H1 (cell line): ENCODE results near the gene GCLM. TPM values are rescaled to one million over a fixed set of nuclear protein-coding genes. Genes with fewer than 3 reads are reported as not detected.

Experiments
- ASH2L ChIP-seq: fragments of 200-600, 300-600 bp; sonication (generic); IDR thresholded peaks from one replicate; pipeline ENCODE4 v1.7.1; 2017; ENCODE audit warnings: low read length
- CEBPB ChIP-seq: IDR thresholded peaks from 2 replicates; pipeline ENCODE4 v1.6.1; 2012; ENCODE audit warnings: low read depth, low read length
- JUND ChIP-seq: IDR thresholded peaks from 2 replicates; pipeline ENCODE4 v1.6.1; 2011; ENCODE audit warnings: mild to moderate bottlenecking, improper control_type of control experiment, low read length
- KDM4A ChIP-seq: IDR thresholded peaks from one replicate; pipeline ENCODE4 v1.7.1; 2012; ENCODE audit warnings: low read depth, mild to moderate bottlenecking, moderate library complexity, low read length, inconsistent platforms; ENCODE audit not compliant: severe bottlenecking
- NANOG ChIP-seq: IDR thresholded peaks from 2 replicates; pipeline ENCODE4 v1.6.1; 2011; ENCODE audit warnings: low read length, low read depth, mild to moderate bottlenecking, inconsistent platforms; ENCODE audit not compliant: insufficient read depth, poor library complexity, severe bottlenecking
- NRF1 ChIP-seq: IDR thresholded peaks from 2 replicates; pipeline ENCODE4 v1.6.1; 2011; ENCODE audit warnings: mild to moderate bottlenecking, low read depth, low read length, improper control_type of control experiment
- POLR2AphosphoS5 ChIP-seq: IDR thresholded peaks from 2 replicates; pipeline ENCODE4 v1.6.1; 2011; ENCODE audit warnings: low read depth, low read length
- POU5F1 ChIP-seq: IDR thresholded peaks from 2 replicates; pipeline ENCODE4 v1.6.1; 2011; ENCODE audit warnings: low read depth, mild to moderate bottlenecking, low read length, moderate library complexity
- RBBP5 ChIP-seq: IDR thresholded peaks from 2 replicates; pipeline ENCODE4 v1.7.1; 2012; ENCODE audit warnings: low read depth, mild to moderate bottlenecking, inconsistent platforms, low read length, moderate library complexity, borderline replicate concordance
- TAF1 ChIP-seq: IDR thresholded peaks from 2 replicates; pipeline ENCODE4 v1.6.1; 2011; ENCODE audit warnings: mild to moderate bottlenecking, low read depth, low read length
- TCF12 ChIP-seq: IDR thresholded peaks from 2 replicates; pipeline ENCODE4 v1.6.1; 2011; ENCODE audit warnings: low read depth, mild to moderate bottlenecking, low read length
- polyA plus RNA-seq, 7 experiments: library from polyadenylated mRNA; depleted of rRNA in 3 of 7; stranded (reverse) in 5 of 7; unstranded in 2 of 7; fragments of >200 nt in 5 of 7; fragments of 200-250 nt in 2 of 7; gene quantifications; 1 replicate in 5 of 7; 2 replicates in 1 of 7; 4 replicates in 1 of 7; pipeline versions ENCODE4 v1.2.1 to v1.2.3, GENCODE V29; 2011 to 2013; ENCODE audit warnings: missing spikeins in 2 of 7, mixed read lengths in 2 of 7
- total RNA-seq: library from RNA; stranded (reverse); fragmentation: NEBNext Ultra II Directional; extraction: Animal tissue kit (Norgen Biotek cat#: 25700); gene quantifications from 2 replicates; pipeline ENCODE4 v1.2.1, GENCODE V29; 2021
- TF ChIP-seq, protein P1 (sequence below): IDR thresholded peaks from 2 replicates; pipeline ENCODE4 v1.6.1; 2012; ENCODE audit warnings: inconsistent platforms
- TF ChIP-seq, protein P2 (sequence below): IDR thresholded peaks from 2 replicates; pipeline ENCODE4 v1.6.1; 2011; ENCODE audit warnings: low read length, improper control_type of control experiment
- TF ChIP-seq, protein P3 (sequence below): IDR thresholded peaks from 2 replicates; pipeline ENCODE4 v1.6.1; 2012; ENCODE audit warnings: low read length, inconsistent platforms

The GCLM gene
- total and polyA plus RNA-seq, 2 of the 8 experiments (the other 6 are each of a cell fraction or from before 2014, with no cell fraction given), result 3.1 to 12.8 TPM

DNA sequence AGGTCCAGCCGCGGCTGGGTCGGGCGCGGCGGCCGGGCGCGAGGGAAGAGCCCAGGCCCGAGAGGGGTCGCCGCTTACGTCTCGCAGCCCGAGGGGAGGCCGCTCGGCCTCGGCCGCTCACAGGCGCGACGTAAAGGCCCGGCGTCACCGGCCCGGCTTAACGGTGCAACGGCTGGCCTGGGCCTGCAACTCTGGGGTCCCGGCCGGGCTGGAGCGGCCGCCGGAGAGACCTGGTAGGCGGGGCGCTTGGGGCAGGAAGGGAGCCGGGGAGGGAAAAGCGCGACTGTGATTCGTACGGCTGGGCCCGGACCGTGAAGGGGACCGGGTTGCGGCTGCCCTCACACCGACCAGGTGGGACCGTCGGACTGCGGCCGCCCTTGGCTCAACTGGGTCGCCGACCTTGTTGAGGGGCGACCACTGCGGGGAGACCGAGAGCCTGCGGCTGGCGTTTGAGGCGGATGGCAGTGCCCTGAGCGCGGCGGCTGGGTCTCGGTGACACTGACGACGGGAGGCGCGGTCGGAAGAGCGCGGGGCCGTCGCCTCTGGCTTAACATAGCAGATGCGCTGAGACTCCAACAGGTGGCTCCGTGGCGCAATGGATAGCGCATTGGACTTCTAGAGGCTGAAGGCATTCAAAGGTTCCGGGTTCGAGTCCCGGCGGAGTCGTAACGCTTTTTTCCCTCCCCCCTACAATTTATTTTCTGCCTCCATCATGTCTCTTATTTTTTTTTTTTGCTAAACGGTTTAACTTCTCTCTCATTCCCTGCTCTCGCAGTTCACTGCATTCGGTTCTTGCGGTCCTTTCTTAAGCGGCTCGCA, 62.0 kb downstream of the GCLM start (continued):
- peak; percentile 66 for TF ChIP-seq KDM4A
- peak; percentile 84 for TF ChIP-seq CEBPB
- TF ChIP-seq TAF1, result peak; percentile 49; the same call in 1 of the 2 replicates
- TF ChIP-seq JUND, result no peak
- TF ChIP-seq, protein P1, sequence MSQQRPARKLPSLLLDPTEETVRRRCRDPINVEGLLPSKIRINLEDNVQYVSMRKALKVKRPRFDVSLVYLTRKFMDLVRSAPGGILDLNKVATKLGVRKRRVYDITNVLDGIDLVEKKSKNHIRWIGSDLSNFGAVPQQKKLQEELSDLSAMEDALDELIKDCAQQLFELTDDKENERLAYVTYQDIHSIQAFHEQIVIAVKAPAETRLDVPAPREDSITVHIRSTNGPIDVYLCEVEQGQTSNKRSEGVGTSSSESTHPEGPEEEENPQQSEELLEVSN, result peak; percentile 69
- no peak for TF ChIP-seq POU5F1
- peak; percentile 82; the same call in 1 of the 2 replicates for TF ChIP-seq TCF12
- TF ChIP-seq RBBP5, result peak; percentile 99; the same call in 1 of the 2 replicates
- peak; percentile 48; the same call in 1 of the 2 replicates for TF ChIP-seq NRF1
- TF ChIP-seq POLR2AphosphoS5, result peak; percentile 40; the same call in 1 of the 2 replicates
- TF ChIP-seq, protein P2, sequence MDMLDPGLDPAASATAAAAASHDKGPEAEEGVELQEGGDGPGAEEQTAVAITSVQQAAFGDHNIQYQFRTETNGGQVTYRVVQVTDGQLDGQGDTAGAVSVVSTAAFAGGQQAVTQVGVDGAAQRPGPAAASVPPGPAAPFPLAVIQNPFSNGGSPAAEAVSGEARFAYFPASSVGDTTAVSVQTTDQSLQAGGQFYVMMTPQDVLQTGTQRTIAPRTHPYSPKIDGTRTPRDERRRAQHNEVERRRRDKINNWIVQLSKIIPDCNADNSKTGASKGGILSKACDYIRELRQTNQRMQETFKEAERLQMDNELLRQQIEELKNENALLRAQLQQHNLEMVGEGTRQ, result no peak; the same call in 1 of the 2 replicates
- TF ChIP-seq NANOG, result peak; percentile 15
- TF ChIP-seq ASH2L, result peak; percentile 98
- TF ChIP-seq, protein P3, sequence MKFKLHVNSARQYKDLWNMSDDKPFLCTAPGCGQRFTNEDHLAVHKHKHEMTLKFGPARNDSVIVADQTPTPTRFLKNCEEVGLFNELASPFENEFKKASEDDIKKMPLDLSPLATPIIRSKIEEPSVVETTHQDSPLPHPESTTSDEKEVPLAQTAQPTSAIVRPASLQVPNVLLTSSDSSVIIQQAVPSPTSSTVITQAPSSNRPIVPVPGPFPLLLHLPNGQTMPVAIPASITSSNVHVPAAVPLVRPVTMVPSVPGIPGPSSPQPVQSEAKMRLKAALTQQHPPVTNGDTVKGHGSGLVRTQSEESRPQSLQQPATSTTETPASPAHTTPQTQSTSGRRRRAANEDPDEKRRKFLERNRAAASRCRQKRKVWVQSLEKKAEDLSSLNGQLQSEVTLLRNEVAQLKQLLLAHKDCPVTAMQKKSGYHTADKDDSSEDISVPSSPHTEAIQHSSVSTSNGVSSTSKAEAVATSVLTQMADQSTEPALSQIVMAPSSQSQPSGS, result 0 out of 2 replicates have a peak, but pooled peaks have one; percentile 44
